HG03039 (cell line): Measurements from ENCODE around the gene NLRX1.
"Not testable (repeated sequence)": the region's sequence is repeated elsewhere in the genome, so short reads cannot be mapped to it uniquely, and the experiment has no call there.

Experiments
- ATAC-seq: cut with Tn5 transposase; IDR thresholded peaks from one replicate; pipeline ENCODE4 v1.9.1; 2021; ENCODE audit warnings: mild to moderate bottlenecking, moderate library complexity; ENCODE audit not compliant: unreplicated experiment

The NLRX1 gene

GRCh38 chr11:119205574-119206510 lies 37.3 kb downstream of the NLRX1 start, which contains the start of gene CBL:
CBL (plus strand) TSS chr11:119206339; CDS start chr11:119206418, 79 bp downstream.
- peak; percentile 67 for ATAC-seq

- ATAC-seq, result peak; percentile 23
Measured at GRCh38 chr11:119206511-119207414, 38.2 kb downstream of the NLRX1 start.

GRCh38 chr11:119207415-119207960 lies 39.0 kb downstream of the NLRX1 start:
- no peak for ATAC-seq

- no peak for ATAC-seq
Measured at GRCh38 chr11:119209186-119209585, 40.7 kb downstream of the NLRX1 start.

GRCh38 chr11:119210050-119210449 lies 41.5 kb downstream of the NLRX1 start:
- ATAC-seq, result no peak

- ATAC-seq, result no peak
Measured at GRCh38 chr11:119218141-119218878, 49.8 kb downstream of the NLRX1 start.

GRCh38 chr11:119222308-119222707 lies 53.8 kb downstream of the NLRX1 start:
- ATAC-seq, result no peak

- no peak for ATAC-seq
Measured at GRCh38 chr11:119222891-119223290, 54.4 kb downstream of the NLRX1 start.

- ATAC-seq, result no peak
Measured at GRCh38 chr11:119223856-119224255, 55.3 kb downstream of the NLRX1 start.

GRCh38 chr11:119228535-119229287 lies 60.2 kb downstream of the NLRX1 start:
- ATAC-seq, result not testable (repeated sequence)

GRCh38 chr11:119229288-119229672 lies 60.8 kb downstream of the NLRX1 start:
- no peak for ATAC-seq

GRCh38 chr11:119229741-119230140 lies 61.2 kb downstream of the NLRX1 start:
- no peak for ATAC-seq
